GM12878 (cell line): ENCODE data around the gene ABCC1. TPM values are rescaled to one million over a fixed set of nuclear protein-coding genes. Genes with fewer than 3 reads are reported as not detected.

Experiments used
- ATAC-seq: fragments of 200-7000 bp; cut with Tn5 transposase; 3 replicates; pipeline ENCODE4 v1.9.1; 2020; ENCODE audit warnings: mild to moderate bottlenecking, moderate library complexity
- BruUV-seq: library from RNA; stranded (reverse); fragments of 400-500 nt; replicated peaks from 2 replicates; lab custom pipeline; 2021; lab: Mats Ljungman, UMichigan
- CTCF ChIA-PET: fragments of 300-600 bp; sonication (Branson Sonifier 250); formaldehyde crosslinking; extraction: SDS; loops from one replicate; lab custom pipeline; 2021; ENCODE audit warnings: inconsistent platforms; lab: Yijun Ruan, JAX
- POLR2A ChIA-PET: fragments of 350-600 bp; formaldehyde crosslinking; extraction: SDS; loops from one replicate; lab custom pipeline; 2021; ENCODE audit warnings: inconsistent platforms; lab: Charles Lee
- RAD21 ChIA-PET: fragments of 300-600 bp; sonication (Branson Sonifier 250); formaldehyde crosslinking; loops from one replicate; lab custom pipeline; 2023; ENCODE audit warnings: antibody characterized with exemption; ENCODE audit not compliant: unreplicated experiment; lab: Charles Lee
- SMC1A ChIA-PET: fragments of 300-600 bp; sonication (Branson Sonifier 250); formaldehyde crosslinking; loops from one replicate; lab custom pipeline; 2023; ENCODE audit not compliant: unreplicated experiment, uncharacterized antibody; lab: Charles Lee
- DNase-seq: peaks from one replicate; pipeline ENCODE4 v3.0.0-alpha.2; 2011; ENCODE audit warnings: low read depth, low spot score
- FAIRE-seq: peaks from 3 replicates; lab custom pipeline; 2011; peaks lifted over from hg19 to GRCh38; lab: Jason Lieb, UNC
- H2AFZ ChIP-seq: 2 replicates; pipeline ENCODE4 v1.6.0; 2011; ENCODE audit warnings: low read depth, low read length, control low read depth; ENCODE audit not compliant: control insufficient read depth
- H3K27ac ChIP-seq: 2 replicates; pipeline ENCODE4 v1.5.1; 2011; ENCODE audit warnings: control low read depth; ENCODE audit not compliant: control insufficient read depth, insufficient read depth
- H3K27me3 ChIP-seq, 2 experiments: replicated peaks in 1 of 2; 2 replicates each; pipeline versions ENCODE4 v1.6.0 to v1.6.1; 2011; ENCODE audit warnings: low read length in 1 of 2; ENCODE audit not compliant: control insufficient read depth in 2 of 2, insufficient read depth in 2 of 2
- H3K36me3 ChIP-seq, 2 experiments: 2 replicates each; pipeline ENCODE4 v1.5.1; 2011; ENCODE audit warnings: low read length in 1 of 2; ENCODE audit not compliant: control insufficient read depth in 2 of 2, insufficient read depth in 2 of 2
- H3K4me1 ChIP-seq: 2 replicates; pipeline ENCODE4 v1.6.1; 2011; ENCODE audit warnings: mild to moderate bottlenecking, low read length, moderate library complexity, mixed read lengths; ENCODE audit not compliant: control insufficient read depth, insufficient read depth
- H3K4me2 ChIP-seq: 2 replicates; pipeline ENCODE4 v1.6.0; 2011; ENCODE audit warnings: control low read depth; ENCODE audit not compliant: control insufficient read depth, insufficient read depth
- H3K4me3 ChIP-seq: fragments of 200-600 bp; sonication (generic); 2 replicates; pipeline ENCODE4 v1.5.1; 2016
- H3K79me2 ChIP-seq: 2 replicates; pipeline ENCODE4 v1.6.0; 2011; ENCODE audit warnings: low read length; ENCODE audit not compliant: control insufficient read depth, insufficient read depth
- H3K9ac ChIP-seq: 2 replicates; pipeline ENCODE4 v1.8.0; 2011; ENCODE audit warnings: low read length, control low read depth, mixed read lengths; ENCODE audit not compliant: control insufficient read depth, insufficient read depth
- H3K9me3 ChIP-seq: replicated peaks from 3 replicates; pipeline ENCODE4 v1.5.1; 2011; ENCODE audit warnings: mild to moderate bottlenecking, low read length; ENCODE audit not compliant: control insufficient read depth, insufficient read depth
- H4K20me1 ChIP-seq: 2 replicates; pipeline ENCODE4 v1.6.0; 2011; ENCODE audit not compliant: control insufficient read depth, insufficient read depth
- ATF3 ChIP-seq: IDR thresholded peaks from 2 replicates; pipeline ENCODE4 v1.6.1; 2011; ENCODE audit warnings: low read depth, mild to moderate bottlenecking, low read length, moderate library complexity, borderline replicate concordance; ENCODE audit errors: extremely low read depth
- BCL3 ChIP-seq: IDR thresholded peaks from 2 replicates; pipeline ENCODE4 v1.6.1; 2011; ENCODE audit warnings: borderline replicate concordance, low read depth, mild to moderate bottlenecking, moderate library complexity, low read length; ENCODE audit not compliant: insufficient read depth, poor library complexity, severe bottlenecking
- CUX1 ChIP-seq: IDR thresholded peaks from 2 replicates; pipeline ENCODE4 v1.6.1; 2012; ENCODE audit warnings: improper control_type of control experiment, low read depth, low read length; ENCODE audit not compliant: insufficient replicate concordance
- HDGF ChIP-seq: fragments of 450-650 bp; IDR thresholded peaks from 2 replicates; pipeline ENCODE4 v1.6.1; 2016; ENCODE audit warnings: antibody characterized with exemption
- IKZF2 ChIP-seq, 2 experiments: fragments of 450-650 bp; IDR thresholded peaks; 2 replicates each; pipeline ENCODE4 v1.6.1; 2017; ENCODE audit warnings: mild to moderate bottlenecking in 2 of 2, moderate library complexity in 2 of 2
- MEF2B ChIP-seq: fragments of 450-650 bp; IDR thresholded peaks from 2 replicates; pipeline ENCODE4 v1.6.1; 2018; ENCODE audit warnings: mild to moderate bottlenecking, moderate library complexity; ENCODE audit not compliant: partially characterized antibody, poor library complexity, severe bottlenecking
- NFYB ChIP-seq: IDR thresholded peaks from 2 replicates; pipeline ENCODE4 v1.6.1; 2011; ENCODE audit warnings: low read depth, mild to moderate bottlenecking, low read length, improper control_type of control experiment, moderate library complexity; ENCODE audit not compliant: insufficient read depth
- RAD51 ChIP-seq: fragments of 450-650 bp; IDR thresholded peaks from 2 replicates; pipeline ENCODE4 v1.6.1; 2016; ENCODE audit warnings: moderate library complexity, mild to moderate bottlenecking, inconsistent platforms
- SREBF2 ChIP-seq: IDR thresholded peaks from 2 replicates; pipeline ENCODE4 v1.6.1; 2012; ENCODE audit warnings: mild to moderate bottlenecking, low read length
- TCF7 ChIP-seq: IDR thresholded peaks from 2 replicates; pipeline ENCODE4 v1.6.1; 2014; ENCODE audit warnings: antibody characterized with exemption, borderline replicate concordance
- YY1 ChIP-seq: IDR thresholded peaks from 2 replicates; pipeline ENCODE4 v1.6.1; 2011; ENCODE audit warnings: low read depth, mild to moderate bottlenecking, low read length
- ZNF207 ChIP-seq: fragments of 450-650 bp; IDR thresholded peaks from 2 replicates; pipeline ENCODE4 v1.6.1; 2014; ENCODE audit warnings: antibody characterized with exemption, mild to moderate bottlenecking, borderline replicate concordance
- WGBS: methylation state at CpG from one replicate; pipeline ENCODE4 v1.1.6; 2016; ENCODE audit warnings: low lambda C conversion rate; ENCODE audit not compliant: insufficient replicate concordance, insufficient coverage; ENCODE audit errors: missing lambda C conversion rate; 5-methylcytosine and 5-hydroxymethylcytosine counted together
- in situ Hi-C: fragments of 300-500 bp; cut with MboI; formaldehyde crosslinking; loops from 9 replicates; pipeline ENCODE4 v1.14.3; 2018; ENCODE audit warnings: mixed read lengths
- intact Hi-C: fragments of 100-400 bp; cut with micrococcal nuclease; formaldehyde crosslinking; loops from one replicate; pipeline ENCODE4 v1.14.2; 2022; ENCODE audit not compliant: unreplicated experiment
- polyA plus RNA-seq, 11 experiments: library from polyadenylated mRNA; depleted of rRNA in 4 of 11; unstranded in 6 of 11; stranded (reverse) in 5 of 11; fragments of >200 nt; fragmentation: Nextera tagmentation in 4 of 11; fragmentation: Illumina TruSeq in 1 of 11; extraction: Ambion mirVana in 4 of 11; extraction: Trizol in 1 of 11; gene quantifications; 1 replicate in 1 of 11; 2 replicates in 10 of 11; pipeline versions ENCODE4 v1.2.1 to v1.2.3, GENCODE V29; 2011 to 2016; ENCODE audit warnings: inconsistent platforms in 2 of 11, missing spikeins in 2 of 11, low read depth in 1 of 11
- total RNA-seq, 4 experiments: library from RNA; depleted of rRNA in 3 of 4; stranded (reverse); fragments of >200 nt in 3 of 4; fragmentation: Illumina TruSeq in 1 of 4; extraction: Trizol in 1 of 4; gene quantifications; 2 replicates each; pipeline versions ENCODE4 v1.2.1 to v1.2.3, GENCODE V29; 2013 to 2021

ABCC1 gene
- total and polyA plus RNA-seq, 10 of the 15 experiments (the other 5 are each of a cell fraction or from before 2014, with no cell fraction given) = 3.2 to 44.6 (median 14.5) TPM

- no peak for TF ChIP-seq CUX1
Observed at GRCh38 chr16:16027728-16028310, 78.4 kb downstream of the ABCC1 start (continued).

- CTCF ChIA-PET = no interaction called here
- Histone ChIP-seq H3K27me3 (no peaks in the 10 kb centered on the region), H3K4me2 (no peak overlapping the region), H2AFZ (no peak overlapping the region), H3K4me1 (peaks cover 24% of the 10 kb centered on the region), H3K9me3 (no peaks in the 10 kb centered on the region), H3K4me3 (no peak overlapping the region), H3K9ac (no peak overlapping the region), H3K36me3 (peaks cover 10 to 17% of the 10 kb centered on the region in 2 experiments), H3K27ac (no peak overlapping the region), H4K20me1 (no peaks in the 10 kb centered on the region), H3K79me2 (no peaks in the 10 kb centered on the region; the same call in 1 of the 2 replicates)
- FAIRE-seq (no peak), DNase-seq (no peak), ATAC-seq (no peak)
- POLR2A ChIA-PET = interaction anchor here (1.4 kb wide), 1 partner anchor 76 kb away, joined by 6 read pairs; no protein-coding TSS in a partner anchor
- BruUV-seq = no TSS peak
- RAD21 ChIA-PET = no interaction called here
- TF ChIP-seq BCL3 = no peak
- no peak for TF ChIP-seq YY1
- no peak for TF ChIP-seq HDGF
- TF ChIP-seq NFYB = no peak
- TF ChIP-seq TCF7 = no peak
- no peak for TF ChIP-seq MEF2B
- TF ChIP-seq ZNF207 = no peak
- no peak for TF ChIP-seq IKZF2 (IDR thresholded peaks at IDR 0.05)
- no peak for TF ChIP-seq ATF3
- TF ChIP-seq SREBF2 = no peak
- no peak for TF ChIP-seq RAD51
- in situ Hi-C loops (no loop called here), intact Hi-C loops (loop anchor here (5.0 kb wide), 2 partner anchors 76 to 261 kb away; no protein-coding TSS in a partner anchor)
- 88% methylated on average over 19 of the region's 19 CpGs for WGBS
- SMC1A ChIA-PET = interaction anchor here (2.8 to 3.5 kb wide), 2 partner anchors 78 to 140 kb away, joined by 7 to 18 read pairs; partner anchors contain the start of gene CEP20
Observed at GRCh38 chr16:16028311-16028999, 79.0 kb downstream of the ABCC1 start.
